ENCODE measurements around the gene ZDHHC14.

Gene ZDHHC14

DNA sequence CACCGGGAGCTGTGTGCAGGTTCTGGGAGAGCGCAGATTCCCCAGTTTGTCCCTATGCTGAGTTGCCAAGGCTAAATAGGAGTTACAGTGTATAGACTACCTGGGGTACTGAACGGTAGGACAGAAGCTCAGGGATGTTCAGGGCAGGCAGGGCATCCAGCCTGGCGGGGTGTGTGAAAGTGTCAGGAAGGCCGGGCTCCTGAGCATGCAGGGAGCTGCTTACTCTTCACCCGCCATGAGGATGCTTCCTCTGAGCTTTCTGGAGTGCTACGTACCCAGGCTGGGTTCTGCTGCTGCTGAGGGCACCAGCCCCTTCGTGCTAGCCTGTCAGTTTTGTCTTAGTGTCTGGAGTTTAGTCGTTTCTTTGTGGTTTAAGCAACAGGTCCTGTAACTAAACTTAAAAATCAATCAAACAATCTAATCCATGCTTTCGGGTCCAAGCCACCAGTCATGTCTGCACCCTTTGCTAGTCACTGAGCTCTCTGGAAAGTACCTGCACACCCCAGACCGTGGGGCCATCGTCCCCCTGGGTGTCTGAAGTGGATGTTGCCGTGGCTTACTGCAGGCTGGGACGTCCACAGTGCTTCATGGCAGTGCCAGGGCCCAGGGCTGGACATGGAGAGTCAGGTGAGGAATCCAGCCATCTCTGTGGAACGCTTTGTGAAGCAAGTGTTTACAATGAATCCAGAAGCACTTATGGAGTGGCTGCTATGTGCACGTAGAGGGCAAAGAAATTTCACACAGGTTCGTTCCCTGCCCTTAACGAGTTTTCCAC lies 221.7 kb downstream of the ZDHHC14 start:
- no peak for DNase-seq
- Histone ChIP-seq H2AFZ (ENCODE audit: low read length) (no peak overlapping the region), H3K27me3 (replicated peaks; ENCODE audit: insufficient read depth, low read length) (no peaks in the 10 kb centered on the region), H3K79me2 (ENCODE audit: low read length) (no peaks in the 10 kb centered on the region), H3K9ac (ENCODE audit: low read length) (no peak overlapping the region), H3K27ac (ENCODE audit: low read length) (no peak overlapping the region), H3K9me3 (replicated peaks; ENCODE audit: insufficient read depth, low read length) (no peaks in the 10 kb centered on the region), H3K36me3 (replicated peaks; ENCODE audit: insufficient read depth, low read length) (no peaks in the 10 kb centered on the region), H3F3A (ENCODE audit: insufficient read depth, low read length) (no peaks in the 10 kb centered on the region), H3K4me3 (ENCODE audit: low read length) (no peak overlapping the region), H4K20me1 (ENCODE audit: insufficient read depth, low read length) (no peaks in the 10 kb centered on the region), H3K9me2 (replicated peaks; ENCODE audit: insufficient read depth, low read length) (no peaks in the 10 kb centered on the region), H3K4me2 (ENCODE audit: low read depth, low read length) (no peak overlapping the region), H3K4me1 (ENCODE audit: low read length) (peaks cover 7% of the 10 kb centered on the region)
- TF ChIP-seq, protein P1, sequence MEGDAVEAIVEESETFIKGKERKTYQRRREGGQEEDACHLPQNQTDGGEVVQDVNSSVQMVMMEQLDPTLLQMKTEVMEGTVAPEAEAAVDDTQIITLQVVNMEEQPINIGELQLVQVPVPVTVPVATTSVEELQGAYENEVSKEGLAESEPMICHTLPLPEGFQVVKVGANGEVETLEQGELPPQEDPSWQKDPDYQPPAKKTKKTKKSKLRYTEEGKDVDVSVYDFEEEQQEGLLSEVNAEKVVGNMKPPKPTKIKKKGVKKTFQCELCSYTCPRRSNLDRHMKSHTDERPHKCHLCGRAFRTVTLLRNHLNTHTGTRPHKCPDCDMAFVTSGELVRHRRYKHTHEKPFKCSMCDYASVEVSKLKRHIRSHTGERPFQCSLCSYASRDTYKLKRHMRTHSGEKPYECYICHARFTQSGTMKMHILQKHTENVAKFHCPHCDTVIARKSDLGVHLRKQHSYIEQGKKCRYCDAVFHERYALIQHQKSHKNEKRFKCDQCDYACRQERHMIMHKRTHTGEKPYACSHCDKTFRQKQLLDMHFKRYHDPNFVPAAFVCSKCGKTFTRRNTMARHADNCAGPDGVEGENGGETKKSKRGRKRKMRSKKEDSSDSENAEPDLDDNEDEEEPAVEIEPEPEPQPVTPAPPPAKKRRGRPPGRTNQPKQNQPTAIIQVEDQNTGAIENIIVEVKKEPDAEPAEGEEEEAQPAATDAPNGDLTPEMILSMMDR (IDR thresholded peaks at IDR 0.05; ENCODE audit: low read length), result no peak
- TF ChIP-seq EZH2phosphoT487 (IDR thresholded peaks at IDR 0.05; ENCODE audit: low read length) (no peak), EZH2 (optimal IDR thresholded peaks at IDR 0.05; ENCODE audit: low read depth, low read length) (no peak)

DNA sequence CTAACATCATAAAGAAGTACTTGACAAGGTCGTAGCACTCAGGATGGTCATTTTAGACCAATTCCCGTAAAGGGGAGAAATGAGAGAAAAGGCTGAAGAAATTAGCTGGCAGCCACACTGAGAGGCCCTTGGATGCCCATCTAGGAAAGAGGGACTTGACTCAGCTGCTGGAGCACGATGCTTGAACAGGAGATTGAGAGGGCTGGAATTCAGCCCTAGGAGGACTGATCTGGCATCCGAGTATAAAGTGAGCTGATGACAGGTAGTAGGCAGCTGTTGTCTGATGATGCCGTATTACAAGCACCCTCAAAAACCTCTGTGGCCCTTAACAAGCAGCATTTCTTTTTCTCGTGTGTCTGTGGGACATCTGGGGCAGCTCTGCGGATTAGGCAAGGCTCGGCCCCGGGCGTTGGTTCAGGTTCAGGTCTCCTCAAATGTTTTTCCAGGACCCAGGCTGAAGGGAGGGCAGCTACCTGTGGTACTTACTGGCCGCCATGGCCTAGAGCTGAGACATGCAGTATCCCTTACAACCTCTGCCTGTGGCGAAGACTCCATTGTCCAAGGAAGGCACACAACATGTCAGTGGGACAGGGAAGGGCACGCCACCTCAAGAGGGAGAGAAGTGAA lies 222.4 kb downstream of the ZDHHC14 start:
- no peaks in the 10 kb centered on the region for H3F3A ChIP-seq (ENCODE audit: insufficient read depth, low read length)
- H3K4me3 ChIP-seq (ENCODE audit: low read length), result no peak overlapping the region
- no peaks in the 10 kb centered on the region for H3K9me3 ChIP-seq (replicated peaks; ENCODE audit: insufficient read depth, low read length)
- no peak overlapping the region for H3K27ac ChIP-seq (ENCODE audit: low read length)
- TF ChIP-seq EZH2phosphoT487 (IDR thresholded peaks at IDR 0.05; ENCODE audit: low read length) (no peak), EZH2 (optimal IDR thresholded peaks at IDR 0.05; ENCODE audit: low read depth, low read length) (no peak)
- TF ChIP-seq, protein P1 (IDR thresholded peaks at IDR 0.05; ENCODE audit: low read length), result no peak
- DNase-seq, result no peak
- no peaks in the 10 kb centered on the region for H4K20me1 ChIP-seq (ENCODE audit: insufficient read depth, low read length)
- H3K36me3 ChIP-seq (replicated peaks; ENCODE audit: insufficient read depth, low read length), result no peaks in the 10 kb centered on the region
- no peak overlapping the region for H3K4me2 ChIP-seq (ENCODE audit: low read depth, low read length)
- H3K4me1 ChIP-seq (ENCODE audit: low read length), result 0 out of 2 replicates have a peak, but pooled peaks cover 3% of the 10 kb centered on the region
- no peaks in the 10 kb centered on the region for H3K9me2 ChIP-seq (replicated peaks; ENCODE audit: insufficient read depth, low read length)
- H3K79me2 ChIP-seq (ENCODE audit: low read length), result no peaks in the 10 kb centered on the region
- H2AFZ ChIP-seq (ENCODE audit: low read length), result no peak overlapping the region
- no peaks in the 10 kb centered on the region for H3K27me3 ChIP-seq (replicated peaks; ENCODE audit: insufficient read depth, low read length)
- no peak overlapping the region for H3K9ac ChIP-seq (ENCODE audit: low read length)

DNA sequence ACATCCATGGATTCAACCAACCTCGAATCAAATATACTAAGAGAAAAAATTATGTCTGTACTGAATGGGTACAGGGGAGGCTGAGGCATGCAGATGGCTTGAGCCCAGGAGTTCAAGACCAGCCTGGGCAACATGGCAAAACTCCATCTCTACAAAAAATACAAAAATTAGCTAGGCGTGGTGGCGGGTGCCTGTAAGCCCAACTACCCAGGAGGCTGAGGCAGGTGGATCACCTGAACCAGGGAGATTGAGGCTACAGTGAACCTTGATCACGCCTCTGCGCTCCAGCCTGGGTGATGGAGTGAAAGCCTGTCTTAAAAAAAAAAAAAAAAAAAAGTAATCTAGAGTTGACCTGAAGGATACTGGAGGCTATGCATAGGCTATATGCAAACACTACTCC lies 223.0 kb downstream of the ZDHHC14 start:
- no peak overlapping the region for H3K27ac ChIP-seq (ENCODE audit: low read length)
- no peaks in the 10 kb centered on the region for H3K36me3 ChIP-seq (replicated peaks; ENCODE audit: insufficient read depth, low read length)
- H3K4me3 ChIP-seq (ENCODE audit: low read length), result no peak overlapping the region
- no peak overlapping the region for H2AFZ ChIP-seq (ENCODE audit: low read length)
- H3K9me2 ChIP-seq (replicated peaks; ENCODE audit: insufficient read depth, low read length), result no peaks in the 10 kb centered on the region
- H4K20me1 ChIP-seq (ENCODE audit: insufficient read depth, low read length), result no peaks in the 10 kb centered on the region
- no peak overlapping the region for H3K9ac ChIP-seq (ENCODE audit: low read length)
- H3F3A ChIP-seq (ENCODE audit: insufficient read depth, low read length), result no peaks in the 10 kb centered on the region
- H3K9me3 ChIP-seq (replicated peaks; ENCODE audit: insufficient read depth, low read length), result no peaks in the 10 kb centered on the region
- DNase-seq, result no peak
- TF ChIP-seq, protein P1 (IDR thresholded peaks at IDR 0.05; ENCODE audit: low read length), result no peak
- TF ChIP-seq EZH2 (optimal IDR thresholded peaks at IDR 0.05; ENCODE audit: low read depth, low read length) (no peak), EZH2phosphoT487 (IDR thresholded peaks at IDR 0.05; ENCODE audit: low read length) (no peak)
- no peaks in the 10 kb centered on the region for H3K79me2 ChIP-seq (ENCODE audit: low read length)
- no peak overlapping the region for H3K4me2 ChIP-seq (ENCODE audit: low read depth, low read length)
- no peaks in the 10 kb centered on the region for H3K27me3 ChIP-seq (replicated peaks; ENCODE audit: insufficient read depth, low read length)
- 0 out of 2 replicates have a peak, but pooled peaks cover 3% of the 10 kb centered on the region for H3K4me1 ChIP-seq (ENCODE audit: low read length)
